GM19193 (cell line): Measurements from ENCODE around the gene MTOR.
A peak's percentile ranks its signal among the peaks of the same experiment; 100 is the strongest.

Experiments
- POLR2A ChIP-seq: IDR thresholded peaks from 4 replicates; pipeline ENCODE4 v1.6.1; 2011; ENCODE audit not compliant: insufficient read depth, insufficient read length; ENCODE audit errors: extremely low read depth

MTOR gene

DNA sequence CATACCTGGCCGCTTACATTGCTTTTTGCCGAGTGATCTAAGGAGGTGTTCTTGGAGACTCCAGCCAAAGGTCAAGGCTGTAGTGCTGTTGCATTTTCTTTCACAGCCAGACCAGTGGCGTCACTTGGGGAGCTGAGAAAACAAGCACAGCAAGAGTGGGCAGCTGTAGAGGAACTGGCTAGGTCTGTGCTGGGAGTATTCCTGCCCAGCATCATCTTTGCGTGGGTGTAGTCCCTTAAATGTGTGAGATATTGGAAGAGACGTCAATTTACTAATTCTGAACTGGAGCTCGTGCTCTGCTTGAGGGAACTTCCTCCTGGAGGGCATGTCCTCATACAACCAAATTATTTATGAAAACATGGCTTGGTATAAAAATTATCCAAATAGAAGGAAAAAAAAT, 20.8 kb upstream of the MTOR start:
- no peak for TF ChIP-seq POLR2A

- TF ChIP-seq POLR2A: no peak
Observed at GRCh38 chr1:11281518-11282331, 19.4 kb upstream of the MTOR start.

GRCh38 chr1:11280719-11281376, 18.5 kb upstream of the MTOR start:
- TF ChIP-seq POLR2A: no peak

DNA sequence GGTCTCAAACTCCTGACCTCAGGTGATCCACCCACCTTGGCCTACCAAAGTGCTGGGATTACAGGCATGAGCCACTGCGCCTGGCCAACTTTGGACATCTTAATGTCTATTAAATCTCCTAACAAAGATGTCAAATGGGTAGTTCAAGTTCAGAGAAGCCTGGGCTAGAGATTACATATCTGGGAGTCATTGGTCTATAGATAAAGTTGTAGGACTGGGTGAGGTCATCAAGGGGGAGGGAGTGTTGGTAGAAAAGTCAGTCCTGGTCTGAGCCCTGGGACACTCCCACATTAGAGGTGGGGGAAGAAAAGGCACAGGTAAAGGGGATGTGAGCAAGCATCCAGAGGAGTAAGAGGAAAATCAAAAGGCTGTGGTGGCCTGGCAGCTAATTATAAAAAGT, 17.3 kb upstream of the MTOR start:
- TF ChIP-seq POLR2A: no peak

DNA sequence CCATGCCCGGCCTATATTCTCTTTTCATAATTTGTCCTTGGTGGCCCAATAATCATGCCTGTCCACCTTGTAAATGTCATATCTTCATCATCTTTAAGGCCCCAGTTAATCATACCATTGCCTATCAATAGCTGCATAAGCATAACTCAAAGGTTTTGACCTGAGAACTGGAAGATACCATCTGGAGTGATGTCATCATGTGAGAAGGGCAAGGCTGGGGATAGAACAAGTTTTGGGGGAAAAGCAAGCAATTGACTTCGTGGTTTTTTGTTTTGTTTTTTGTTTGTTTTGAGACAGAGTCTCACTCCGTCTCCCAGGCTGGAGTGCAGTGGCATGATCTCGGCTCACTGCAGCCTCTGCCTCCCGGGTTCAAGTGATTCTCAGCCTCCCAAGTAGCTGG, 16.8 kb upstream of the MTOR start:
- TF ChIP-seq POLR2A: no peak

DNA sequence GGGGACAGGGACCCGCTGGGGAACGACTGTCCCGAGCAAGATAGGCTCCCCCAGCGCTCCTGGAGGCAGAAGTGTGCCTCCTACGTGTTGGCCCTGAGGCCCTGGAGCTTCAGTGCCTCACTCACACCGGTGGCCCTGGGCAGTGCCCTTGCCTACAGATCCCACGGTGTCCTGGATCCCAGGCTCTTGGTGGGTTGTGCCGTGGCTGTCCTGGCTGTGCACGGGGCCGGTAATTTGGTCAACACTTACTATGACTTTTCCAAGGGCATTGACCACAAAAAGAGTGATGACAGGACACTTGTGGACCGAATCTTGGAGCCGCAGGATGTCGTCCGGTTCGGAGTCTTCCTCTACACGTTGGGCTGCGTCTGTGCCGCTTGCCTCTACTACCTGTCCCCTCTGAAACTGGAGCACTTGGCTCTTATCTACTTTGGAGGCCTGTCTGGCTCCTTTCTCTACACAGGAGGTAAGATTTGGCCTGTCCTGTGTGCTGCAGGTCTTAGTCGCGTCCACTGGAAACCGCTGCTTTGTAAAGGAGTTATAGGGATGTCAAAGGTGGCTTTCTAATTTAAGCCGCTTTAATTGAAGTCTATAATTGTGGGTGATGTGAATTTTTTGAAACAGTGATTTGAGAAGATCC, 11.4 kb upstream of the MTOR start:
- no peak for TF ChIP-seq POLR2A

DNA sequence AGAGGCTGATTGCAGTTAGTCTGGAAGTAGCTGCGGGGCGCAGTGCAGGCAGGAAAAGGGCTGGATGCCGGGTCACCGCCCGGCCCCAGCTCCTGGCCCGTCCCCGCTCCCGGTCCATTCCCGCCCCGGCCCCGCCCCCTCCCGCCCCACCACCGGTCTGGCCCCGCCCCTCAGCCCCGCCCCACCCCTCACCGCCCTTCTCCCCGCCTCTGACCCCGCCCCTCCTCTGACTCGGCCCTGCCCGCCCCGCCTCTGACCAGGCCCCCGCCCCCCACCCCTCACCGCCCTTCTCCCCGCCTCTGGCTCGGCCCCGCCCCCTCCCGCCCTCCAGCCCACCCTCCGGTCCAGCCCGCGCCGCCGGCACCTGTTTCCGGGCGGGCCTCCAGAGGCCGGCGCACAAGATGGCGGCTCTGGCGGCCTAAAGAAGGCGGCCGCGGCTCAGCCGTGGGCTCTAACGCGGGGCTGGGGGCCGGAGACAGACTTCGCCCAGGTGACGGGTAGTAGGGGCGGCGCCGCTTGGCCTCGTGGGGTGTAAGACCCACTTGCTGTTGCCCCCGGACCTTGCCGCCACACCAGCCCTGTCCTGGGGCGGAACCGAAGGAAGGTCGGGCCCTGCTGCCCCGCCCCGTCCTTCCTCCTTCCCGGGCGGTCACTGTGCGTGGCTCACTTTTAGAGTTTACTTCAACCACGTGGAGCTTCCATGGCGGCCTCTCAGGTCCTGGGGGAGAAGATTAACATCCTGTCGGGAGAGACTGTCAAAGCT, 10.7 kb upstream of the MTOR start, which contains the start of gene UBIAD1:
Gene UBIAD1, plus strand, starts transcription at position 367 of the 763 bp plus-strand sequence. Its CDS starts 334 bp downstream, at position 701.
- peak; percentile 90 for TF ChIP-seq POLR2A

DNA sequence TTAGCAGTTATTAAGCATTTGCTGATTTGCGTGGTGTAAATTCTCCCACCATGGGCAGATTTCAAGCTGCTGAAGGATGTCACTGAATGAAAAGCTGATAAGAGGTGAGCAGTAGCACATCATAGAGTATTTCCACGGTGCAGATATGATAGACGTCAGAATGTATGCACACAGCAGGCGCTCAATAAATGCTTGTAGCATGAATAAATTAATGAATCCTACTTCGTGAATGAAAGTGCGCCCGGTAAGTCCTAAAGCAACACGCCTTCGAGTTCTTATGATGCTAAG, 10.1 kb upstream of the MTOR start:
- no peak for TF ChIP-seq POLR2A

GRCh38 chr1:11266268-11267074, 4.1 kb upstream of the MTOR start:
- TF ChIP-seq POLR2A: no peak

GRCh38 chr1:11256299-11256698, 6.1 kb downstream of the MTOR start:
- no peak for TF ChIP-seq POLR2A

- TF ChIP-seq POLR2A: no peak
Observed at GRCh38 chr1:11253226-11253625, 9.1 kb downstream of the MTOR start.

- TF ChIP-seq POLR2A: no peak
Observed at GRCh38 chr1:11252538-11252937, 9.8 kb downstream of the MTOR start.

- no peak for TF ChIP-seq POLR2A
Observed at GRCh38 chr1:11248169-11248568, 14.2 kb downstream of the MTOR start.

GRCh38 chr1:11245904-11246719, 16.2 kb downstream of the MTOR start:
- no peak for TF ChIP-seq POLR2A

DNA sequence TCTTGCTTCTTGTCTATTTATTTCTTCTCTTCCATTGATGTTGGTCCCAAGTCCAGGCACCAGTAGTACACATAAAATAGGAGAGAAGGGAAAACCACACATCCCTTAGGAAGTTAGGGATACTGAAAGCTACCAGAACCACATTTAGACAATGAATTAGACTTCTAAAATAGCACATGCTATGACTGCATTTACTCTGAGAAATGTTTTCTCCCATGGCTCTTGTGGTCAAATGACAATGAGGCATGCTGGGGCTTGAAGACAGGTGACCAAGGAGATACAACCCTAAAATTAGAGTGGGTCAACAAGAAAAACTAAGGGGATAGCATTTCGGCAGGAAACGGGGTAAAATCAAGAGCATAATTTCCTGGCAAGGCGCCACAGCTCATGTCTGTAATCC, 17.1 kb downstream of the MTOR start:
- TF ChIP-seq POLR2A: no peak
